AG04450 (cell line): ENCODE data around the gene ACSM3. TPM values are rescaled to one million over a fixed set of nuclear protein-coding genes. Genes with fewer than 3 reads are reported as not detected.
"Not testable (repeated sequence)": the region's sequence is repeated elsewhere in the genome, so short reads cannot be mapped to it uniquely, and the experiment has no call there.

Experiments used
- CTCF ChIA-PET: fragments of 300-600, 350-600 bp; formaldehyde crosslinking; extraction: SDS; loops from one replicate; lab custom pipeline; 2022; ENCODE audit warnings: antibody characterized with exemption, inconsistent platforms; lab: Charles Lee
- POLR2A ChIA-PET: fragments of 350-600 bp; formaldehyde crosslinking; extraction: SDS; loops from one replicate; lab custom pipeline; 2021; ENCODE audit warnings: antibody characterized with exemption, inconsistent platforms; lab: Yijun Ruan, JAX
- DNase-seq: peaks from one replicate; pipeline ENCODE4 v3.0.0-alpha.2; 2011; ENCODE audit warnings: low read depth, low spot score
- H3K27ac ChIP-seq: one replicate; pipeline ENCODE4 v1.5.1; 2012; ENCODE audit warnings: low read depth, low read length, control low read depth
- H3K27me3 ChIP-seq: one replicate; pipeline ENCODE4 v1.6.0; 2012; ENCODE audit warnings: low read length; ENCODE audit not compliant: control insufficient read depth, insufficient read depth
- H3K4me3 ChIP-seq: 2 replicates; pipeline ENCODE4 v1.5.1; 2011; ENCODE audit warnings: mild to moderate bottlenecking, low read depth, low read length, control low read depth
- H3K9me3 ChIP-seq: 2 replicates; pipeline ENCODE4 v1.5.1; 2012; ENCODE audit warnings: low read length; ENCODE audit not compliant: control insufficient read depth, insufficient read depth
- CTCF ChIP-seq: IDR thresholded peaks from 2 replicates; pipeline ENCODE4 v1.5.1; 2011; ENCODE audit warnings: low read depth, low read length, control low read depth, inconsistent platforms
- polyA plus RNA-seq: library from polyadenylated mRNA; depleted of rRNA; stranded (reverse); fragments of >200 nt; gene quantifications from 2 replicates; pipeline ENCODE4 v1.2.3, GENCODE V29; 2011

The ACSM3 gene
- polyA plus RNA-seq, 1 experiment: 0.76 TPM

GRCh38 chr16:20762404-20763123, 1.2 kb upstream of the ACSM3 start:
- Histone ChIP-seq H3K4me3 (no peak overlapping the region), H3K27me3 (no peaks in the 10 kb centered on the region), H3K9me3 (no peaks in the 10 kb centered on the region), H3K27ac (no peak overlapping the region)
- POLR2A ChIA-PET: no interaction called here
- CTCF ChIA-PET: interaction anchor here (3.9 kb wide), 1 partner anchor 11 kb away, joined by 19 read pairs; no protein-coding TSS in a partner anchor
- no peak for DNase-seq
- TF ChIP-seq CTCF: no peak

- H3K27me3 ChIP-seq, POLR2A ChIA-PET, DNase-seq, H3K4me3 ChIP-seq, H3K27ac ChIP-seq, H3K9me3 ChIP-seq: not testable (repeated sequence)
- CTCF ChIA-PET: interaction anchor here (3.9 kb wide), 1 partner anchor 10 kb away, joined by 19 read pairs; no protein-coding TSS in a partner anchor
Measured at GRCh38 chr16:20764448-20764847, 634 bp downstream of the ACSM3 start.

GRCh38 chr16:20765732-20766131, 1.9 kb downstream of the ACSM3 start:
- peaks cover 3% of the 10 kb centered on the region for H3K27me3 ChIP-seq
- no peak overlapping the region for H3K4me3 ChIP-seq
- CTCF ChIA-PET: interaction anchor here (3.9 kb wide), 1 partner anchor 8 kb away, joined by 19 read pairs; no protein-coding TSS in a partner anchor

GRCh38 chr16:20766294-20766693, 2.5 kb downstream of the ACSM3 start:
- no peak for DNase-seq
- POLR2A ChIA-PET: no interaction called here
- CTCF ChIA-PET: interaction anchor here (3.9 kb wide), 1 partner anchor 8 kb away, joined by 19 read pairs; no protein-coding TSS in a partner anchor

More at GRCh38 chr16:20765732-20766131, 1.9 kb downstream of the ACSM3 start:
- DNase-seq: no peak
- no peak for TF ChIP-seq CTCF
- POLR2A ChIA-PET: no interaction called here
- no peak overlapping the region for H3K27ac ChIP-seq
- H3K9me3 ChIP-seq: no peaks in the 10 kb centered on the region

GRCh38 chr16:20767577-20767976, 3.8 kb downstream of the ACSM3 start:
- no peak overlapping the region for H3K27ac ChIP-seq
- H3K9me3 ChIP-seq: no peaks in the 10 kb centered on the region
- TF ChIP-seq CTCF: no peak
- no peak overlapping the region for H3K4me3 ChIP-seq
- ChIA-PET POLR2A (no interaction called here), CTCF (no interaction called here)
- no peak for DNase-seq
- peaks cover 3% of the 10 kb centered on the region for H3K27me3 ChIP-seq

More at GRCh38 chr16:20766294-20766693, 2.5 kb downstream of the ACSM3 start:
- Histone ChIP-seq H3K27me3 (peaks cover 3% of the 10 kb centered on the region), H3K27ac (no peak overlapping the region), H3K9me3 (no peaks in the 10 kb centered on the region), H3K4me3 (no peak overlapping the region)
- no peak for TF ChIP-seq CTCF
